ENCODE measurements around the gene PIK3R5.

DNA sequence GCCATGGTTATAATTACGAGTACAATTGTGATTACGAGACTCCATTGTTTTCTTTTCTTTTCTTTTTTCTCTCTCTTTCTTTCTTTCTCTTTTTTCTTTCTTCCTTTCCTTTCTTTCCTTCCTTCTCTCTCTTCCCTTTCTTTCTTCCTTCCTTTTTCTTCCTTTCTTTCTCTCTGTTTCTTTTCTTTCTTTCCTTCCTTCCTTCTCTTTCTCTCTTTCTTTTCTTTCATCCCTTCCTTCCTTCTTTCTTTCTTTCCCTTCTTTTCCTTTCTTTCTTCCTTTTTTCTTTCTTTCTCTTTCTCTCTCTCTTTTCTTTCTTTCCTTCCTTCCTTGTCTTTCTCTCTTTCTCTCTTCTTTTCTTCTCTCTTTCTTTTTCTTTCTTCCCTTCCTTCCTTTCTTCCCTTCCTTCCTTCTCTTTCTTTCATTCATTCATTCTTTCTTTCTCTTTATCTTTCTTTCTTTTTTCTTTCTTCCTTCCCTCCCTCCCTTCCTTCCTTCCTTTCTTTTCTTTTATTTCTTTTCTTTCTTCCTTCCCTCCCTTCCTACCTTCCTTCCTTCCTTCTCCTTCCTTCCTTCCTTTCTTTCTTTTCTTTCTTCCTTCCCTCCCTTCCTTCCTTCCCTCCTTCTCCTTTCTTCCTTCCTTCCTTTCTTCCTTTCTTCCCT lies 41.7 kb upstream of the PIK3R5 start:
- no peak for TF ChIP-seq GATA3 (IDR thresholded peaks at IDR 0.05; ENCODE audit: low read depth, low read length)
- TF ChIP-seq GATA2 (IDR thresholded peaks at IDR 0.05; ENCODE audit: low read depth, low read length), result no peak

All from SH-SY5Y (cell line).